Measurements from ENCODE around the gene DHX35. TPM values are rescaled to one million over a fixed set of nuclear protein-coding genes. Genes with fewer than 3 reads are reported as not detected.

DHX35 gene
- total RNA-seq, 4 donors from 2014 or later: 8.2 to 10.8 (median 9.3) TPM

GRCh38 chr20:38973107-38973506 is 11.0 kb downstream of the DHX35 start:
- Histone ChIP-seq H3K9me3 (no peaks in the 10 kb centered on the region), H3K4me1 (no peaks in the 10 kb centered on the region), H3K4me3 (no peak overlapping the region), H3K27ac (no peak overlapping the region), H3K36me3 (peaks cover 0 to 34% of the 10 kb centered on the region in 2 donors), H3K27me3 (no peaks in the 10 kb centered on the region)
- DNase-seq (no peak), ATAC-seq (no peak)
- intact Hi-C loops (cut with DNase I; ENCODE audit: low total_unique reads) (no loop called here), in situ Hi-C loops (cut with MboI; ENCODE audit: low sequenced_read_pairs in 4 of 4) (no loop called here)
- TF ChIP-seq CTCF (IDR thresholded peaks at IDR 0.05 in 4 of 5, conservative IDR thresholded peaks at IDR 0.05 in 1 of 5): no peak
- TF ChIP-seq POLR2A (IDR thresholded peaks at IDR 0.05): no peak

- Histone ChIP-seq H3K4me3 (no peak overlapping the region), H3K27me3 (no peaks in the 10 kb centered on the region), H3K27ac (no peak overlapping the region), H3K36me3 (peaks cover 0 to 34% of the 10 kb centered on the region in 2 donors), H3K9me3 (no peaks in the 10 kb centered on the region), H3K4me1 (no peaks in the 10 kb centered on the region)
- intact Hi-C loops (cut with DNase I; ENCODE audit: low total_unique reads): no loop called here
- ATAC-seq: no peak
- TF ChIP-seq POLR2A (IDR thresholded peaks at IDR 0.05) (no peak), CTCF (IDR thresholded peaks at IDR 0.05 in 4 of 5, conservative IDR thresholded peaks at IDR 0.05 in 1 of 5) (no peak)
- DNase-seq: no peak
- in situ Hi-C loops (cut with MboI; ENCODE audit: low sequenced_read_pairs in 4 of 4): no loop called here
Measured at GRCh38 chr20:38973645-38974044, 11.5 kb downstream of the DHX35 start.

- no peak for ATAC-seq
Measured at GRCh38 chr20:38975539-38976120, 13.5 kb downstream of the DHX35 start.

GRCh38 chr20:38979434-38979833 is 17.3 kb downstream of the DHX35 start:
- no peak overlapping the region for H3K4me3 ChIP-seq
- DNase-seq (no peak), ATAC-seq (no peak)
- no peak for TF ChIP-seq POLR2A (IDR thresholded peaks at IDR 0.05)
- no peak for TF ChIP-seq CTCF (IDR thresholded peaks at IDR 0.05 in 4 of 5, conservative IDR thresholded peaks at IDR 0.05 in 1 of 5)
- in situ Hi-C loops (cut with MboI; ENCODE audit: low sequenced_read_pairs in 4 of 4) (no loop called here), intact Hi-C loops (cut with DNase I; ENCODE audit: low total_unique reads) (no loop called here)
- H3K4me1 ChIP-seq: peaks cover 5 to 13% of the 10 kb centered on the region in 2 donors
- no peak overlapping the region for H3K27ac ChIP-seq
- H3K27me3 ChIP-seq: no peaks in the 10 kb centered on the region
- H3K36me3 ChIP-seq: peaks cover 0 to 19% of the 10 kb centered on the region in 2 donors
- H3K9me3 ChIP-seq: no peaks in the 10 kb centered on the region

More at GRCh38 chr20:38975539-38976120, 13.5 kb downstream of the DHX35 start:
- Histone ChIP-seq H3K36me3 (peaks cover 0 to 18% of the 10 kb centered on the region in 2 donors), H3K4me1 (peaks cover 5 to 9% of the 10 kb centered on the region in 2 donors), H3K27ac (no peak overlapping the region), H3K4me3 (no peak overlapping the region), H3K27me3 (no peaks in the 10 kb centered on the region), H3K9me3 (no peaks in the 10 kb centered on the region)
- intact Hi-C loops (cut with DNase I; ENCODE audit: low total_unique reads) (no loop called here), in situ Hi-C loops (cut with MboI; ENCODE audit: low sequenced_read_pairs in 4 of 4) (no loop called here)
- DNase-seq: no peak
- TF ChIP-seq POLR2A (IDR thresholded peaks at IDR 0.05): no peak
- TF ChIP-seq CTCF (IDR thresholded peaks at IDR 0.05 in 4 of 5, conservative IDR thresholded peaks at IDR 0.05 in 1 of 5): no peak

GRCh38 chr20:38979842-38980241 is 17.7 kb downstream of the DHX35 start:
- Histone ChIP-seq H3K4me1 (peaks cover 5 to 15% of the 10 kb centered on the region in 2 donors), H3K27ac (no peak overlapping the region), H3K27me3 (no peaks in the 10 kb centered on the region), H3K4me3 (no peak overlapping the region), H3K9me3 (no peaks in the 10 kb centered on the region), H3K36me3 (peaks cover 0 to 16% of the 10 kb centered on the region in 2 donors)
- DNase-seq (no peak), ATAC-seq (no peak)
- TF ChIP-seq CTCF (IDR thresholded peaks at IDR 0.05 in 4 of 5, conservative IDR thresholded peaks at IDR 0.05 in 1 of 5): no peak
- TF ChIP-seq POLR2A (IDR thresholded peaks at IDR 0.05): no peak
- in situ Hi-C loops (cut with MboI; ENCODE audit: low sequenced_read_pairs in 4 of 4) (no loop called here), intact Hi-C loops (cut with DNase I; ENCODE audit: low total_unique reads) (no loop called here)

All from gastrocnemius medialis (tissue), 4 donors.